ENCODE data around the gene OAS1.
A peak's percentile ranks its signal among the peaks of the same experiment; 100 is the strongest.

Gene OAS1

DNA sequence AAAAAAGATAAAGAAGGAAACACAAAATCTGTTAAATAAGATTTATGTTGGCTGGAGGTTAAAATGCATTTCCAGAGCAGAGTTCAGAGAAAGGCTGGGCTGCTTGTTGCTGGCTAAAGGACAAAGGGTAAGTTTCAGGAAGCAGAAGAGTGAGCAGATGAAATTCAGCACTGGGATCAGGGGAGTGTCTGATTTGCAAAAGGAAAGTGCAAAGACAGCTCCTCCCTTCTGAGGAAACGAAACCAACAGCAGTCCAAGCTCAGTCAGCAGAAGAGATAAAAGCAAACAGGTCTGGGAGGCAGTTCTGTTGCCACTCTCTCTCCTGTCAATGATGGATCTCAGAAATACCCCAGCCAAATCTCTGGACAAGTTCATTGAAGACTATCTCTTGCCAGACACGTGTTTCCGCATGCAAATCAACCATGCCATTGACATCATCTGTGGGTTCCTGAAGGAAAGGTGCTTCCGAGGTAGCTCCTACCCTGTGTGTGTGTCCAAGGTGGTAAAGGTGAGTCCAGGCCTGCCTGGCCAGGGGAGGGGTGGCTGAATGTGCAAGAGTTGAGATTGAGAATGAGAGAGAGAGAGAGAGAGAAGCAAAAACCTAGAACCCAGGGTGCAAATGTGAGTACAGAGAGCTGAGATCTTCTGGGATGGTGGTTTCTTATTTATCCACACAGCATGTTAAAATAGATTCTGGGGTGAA lies at the start of gene OAS1:
TSS of gene OAS1 (plus strand) at position 251 of the 703 bp plus-strand sequence. CDS start at position 329, 78 bp downstream.
- peak; percentile 88 for FAIRE-seq

GRCh38 chr12:112859291-112859690 lies 47.5 kb upstream of the OAS1 start:
- peak; percentile 60 for FAIRE-seq

GRCh38 chr12:112860181-112860580 lies 46.6 kb upstream of the OAS1 start:
- no peak for FAIRE-seq

- no peak for FAIRE-seq
Observed at GRCh38 chr12:112861284-112861683, 45.5 kb upstream of the OAS1 start.

DNA sequence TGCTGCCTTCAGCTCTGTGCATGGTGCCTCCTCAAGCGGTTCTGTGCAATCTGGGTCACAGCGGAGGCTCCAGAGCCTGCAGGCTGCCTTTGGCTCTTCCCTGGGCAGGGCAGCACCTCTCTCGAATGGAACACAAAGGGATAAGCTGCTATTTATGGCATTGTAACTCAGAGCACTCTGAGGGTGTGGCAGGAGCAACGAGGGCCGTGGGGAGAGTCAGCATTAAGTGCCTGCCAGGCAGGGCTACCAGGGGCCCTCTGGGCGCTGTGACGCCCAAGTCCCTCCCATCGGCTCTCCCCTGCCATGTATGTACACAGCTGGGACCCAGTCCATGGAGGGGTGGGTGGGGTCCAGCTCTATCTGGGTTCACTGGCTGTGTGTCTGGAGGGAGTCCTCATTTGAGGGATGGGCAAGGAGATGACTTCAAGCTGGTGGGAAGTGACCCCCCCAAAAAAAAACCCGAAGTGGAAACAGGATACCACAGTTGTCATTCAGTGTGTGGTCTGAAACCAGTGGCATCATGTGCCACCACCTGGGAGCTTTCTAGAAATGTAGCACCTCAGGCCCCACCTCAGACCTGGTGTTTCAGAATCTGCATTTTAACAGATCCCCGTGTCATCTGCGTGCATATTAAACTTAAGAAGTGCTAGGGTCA lies 44.0 kb upstream of the OAS1 start:
- no peak for FAIRE-seq

- FAIRE-seq = no peak
Observed at GRCh38 chr12:112868459-112869041, 38.2 kb upstream of the OAS1 start.

DNA sequence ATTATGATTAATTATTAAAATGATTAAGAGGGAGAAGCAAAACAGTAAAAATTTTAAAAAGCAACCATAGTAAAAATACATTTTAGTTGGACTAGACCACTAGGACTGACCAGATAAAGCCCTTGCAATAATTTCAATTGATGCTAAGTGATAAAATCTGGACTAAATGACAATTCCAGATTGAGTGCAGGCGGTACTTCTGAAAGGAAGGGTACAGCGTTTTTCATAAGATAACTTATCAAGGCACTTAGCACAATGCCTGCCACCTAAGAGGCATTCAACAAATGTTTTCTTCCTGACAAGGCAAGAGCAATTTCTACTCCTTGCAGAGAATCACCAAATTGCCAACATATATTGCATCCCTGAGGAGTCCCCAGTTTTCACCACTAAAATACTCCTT lies 37.7 kb upstream of the OAS1 start:
- FAIRE-seq = no peak

DNA sequence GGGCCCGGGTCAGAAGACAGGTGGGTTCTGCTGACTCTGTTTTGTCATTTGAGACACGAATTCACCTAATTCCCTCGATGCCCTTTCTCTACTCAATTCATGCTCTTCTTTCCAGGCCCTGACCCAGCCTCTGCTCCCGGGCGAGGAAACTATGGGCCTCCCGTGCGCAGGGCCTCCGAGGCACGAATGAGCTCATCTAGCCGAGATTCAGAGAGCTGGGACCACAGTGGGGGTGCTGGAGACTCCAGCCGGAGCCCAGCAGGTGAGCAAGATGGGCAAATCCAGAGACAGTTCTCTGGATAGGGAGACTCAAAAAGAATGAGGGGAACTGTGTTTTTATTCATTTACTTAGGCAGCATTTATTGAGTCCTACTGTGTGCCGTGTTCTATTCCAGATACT lies 37.0 kb upstream of the OAS1 start:
- FAIRE-seq = no peak

DNA sequence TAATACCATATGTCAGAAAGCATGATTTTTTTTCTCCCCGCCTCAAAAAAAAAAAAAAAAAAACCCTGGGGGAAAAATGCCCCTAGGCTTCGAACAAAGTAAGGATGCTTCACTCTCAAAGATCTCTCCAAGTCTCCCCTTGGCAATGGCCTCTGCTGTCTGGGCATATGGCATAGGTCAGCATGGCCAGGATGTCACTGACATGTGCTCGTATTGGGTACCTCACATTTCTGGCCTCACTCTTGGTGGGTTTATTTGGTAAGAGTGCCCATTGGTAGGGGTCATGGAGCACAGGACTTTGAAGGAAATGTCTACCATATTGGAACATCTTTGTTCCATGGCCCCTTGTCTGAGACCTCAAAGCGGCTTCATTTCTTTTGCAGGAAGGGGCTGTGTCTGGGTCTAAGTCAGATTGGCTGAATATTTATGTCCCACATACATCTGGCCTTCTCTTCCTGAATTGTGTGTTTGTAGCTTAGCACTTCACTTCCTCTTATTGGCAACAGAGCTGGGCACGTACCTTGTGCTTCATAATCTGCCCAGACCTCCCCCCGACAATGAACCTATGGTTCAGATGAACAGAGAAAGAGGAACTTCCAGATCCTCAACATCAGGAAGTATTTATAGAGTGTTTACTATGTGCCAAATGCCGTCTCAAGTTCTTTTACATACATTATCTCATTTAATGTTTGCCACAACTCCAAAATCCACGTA lies 36.3 kb upstream of the OAS1 start:
- FAIRE-seq = no peak

GRCh38 chr12:112875608-112876007 lies 31.2 kb upstream of the OAS1 start:
- no peak for FAIRE-seq

DNA sequence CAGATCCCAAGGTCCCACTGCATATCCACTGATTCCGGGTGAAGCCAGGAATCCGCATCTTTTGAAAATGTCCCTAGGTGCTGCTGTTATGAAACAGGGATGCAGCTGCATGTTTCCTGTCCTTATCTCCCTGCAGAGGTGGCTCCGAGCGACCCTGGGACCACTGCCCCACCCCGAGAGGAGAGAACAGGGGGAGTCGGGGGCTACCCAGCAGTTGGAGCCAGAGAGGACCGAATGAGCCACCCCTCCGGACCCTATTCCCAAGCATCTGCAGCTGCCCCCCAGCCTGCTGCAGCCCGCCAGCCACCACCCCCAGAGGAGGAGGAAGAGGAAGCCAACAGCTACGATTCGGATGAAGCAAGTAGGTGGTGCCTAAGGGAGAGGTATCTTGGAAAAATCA lies 30.3 kb upstream of the OAS1 start:
- no peak for FAIRE-seq

DNA sequence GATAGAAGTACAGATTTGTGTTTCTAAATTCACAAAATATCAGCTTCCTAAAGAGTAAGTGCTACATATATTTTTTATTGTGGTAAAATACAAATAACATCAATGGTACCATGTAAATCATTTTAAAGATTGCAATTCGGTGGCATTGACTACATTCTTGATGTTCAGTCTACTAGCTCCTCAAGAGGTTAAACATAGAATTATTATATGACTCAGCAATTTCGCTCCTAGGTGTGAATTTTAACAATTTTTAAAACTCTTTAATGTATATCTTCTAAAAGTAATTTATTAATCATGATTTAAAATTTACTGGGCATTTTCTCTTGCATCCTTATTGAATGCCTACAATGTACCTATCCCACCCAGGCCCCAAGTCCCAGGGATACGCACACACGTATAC lies 29.8 kb upstream of the OAS1 start:
- FAIRE-seq = no peak

DNA sequence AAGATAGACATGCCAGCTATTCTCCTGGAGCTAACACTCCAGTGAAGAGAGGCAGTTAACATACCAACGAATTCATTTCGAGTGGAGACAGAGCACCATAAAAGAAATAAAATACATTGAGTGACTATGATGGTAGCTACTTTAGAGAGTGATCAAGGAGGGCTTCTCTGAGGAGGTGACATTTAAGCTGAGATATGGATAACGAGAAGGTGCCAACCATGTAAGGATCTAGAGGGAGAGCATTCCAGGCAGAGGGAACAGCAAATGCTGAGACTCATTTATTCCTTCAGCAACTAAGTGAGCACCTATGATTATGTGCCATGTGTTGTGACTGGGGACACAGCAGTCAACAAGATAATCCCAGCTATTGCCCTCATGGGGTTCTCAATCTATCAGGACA lies 28.3 kb upstream of the OAS1 start:
- FAIRE-seq = no peak

GRCh38 chr12:112879191-112879705 lies 27.5 kb upstream of the OAS1 start:
- FAIRE-seq = no peak

- FAIRE-seq = no peak
Observed at GRCh38 chr12:112881602-112882001, 25.2 kb upstream of the OAS1 start.

DNA sequence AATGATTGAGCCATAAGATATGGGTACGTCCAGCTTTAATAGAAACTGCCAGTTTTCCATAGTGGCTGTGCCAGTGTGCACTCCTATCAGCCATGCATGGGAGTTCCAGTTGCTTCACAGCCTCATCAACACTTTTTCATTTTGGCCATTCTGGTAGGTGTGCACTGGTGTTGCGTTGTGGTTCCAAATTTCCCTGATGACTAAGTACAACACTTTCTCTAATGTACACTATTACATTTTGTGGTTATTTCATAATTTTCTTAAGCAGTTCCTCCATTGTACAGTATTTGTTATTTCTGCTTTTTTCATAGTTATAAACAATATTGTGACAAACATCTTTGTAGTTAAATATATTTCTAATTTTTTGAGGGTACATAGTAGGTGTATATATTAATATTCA lies 21.5 kb upstream of the OAS1 start:
- no peak for FAIRE-seq

- no peak for FAIRE-seq
Observed at GRCh38 chr12:112887550-112887949, 19.2 kb upstream of the OAS1 start.

- no peak for FAIRE-seq
Observed at GRCh38 chr12:112891093-112892024, 15.4 kb upstream of the OAS1 start.

DNA sequence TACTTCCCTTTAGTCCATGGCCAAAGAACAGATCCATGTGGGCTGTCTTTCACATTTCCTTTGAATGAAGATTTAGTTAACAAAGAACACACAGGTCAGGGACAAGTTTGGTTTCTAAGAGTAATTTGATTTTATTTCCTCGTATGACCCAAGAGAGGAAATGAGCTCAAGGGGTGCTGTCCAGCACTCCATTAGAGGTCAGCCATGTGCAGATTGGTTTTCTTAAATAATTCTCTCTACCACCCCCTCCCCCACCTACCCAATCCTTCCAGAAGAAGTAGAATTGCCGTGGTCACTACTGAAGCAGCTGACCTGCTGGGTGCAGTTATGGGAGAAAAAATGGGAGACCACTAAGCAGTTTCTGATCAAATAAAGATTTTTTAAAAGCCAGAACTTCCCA lies 13.9 kb upstream of the OAS1 start:
- no peak for FAIRE-seq

DNA sequence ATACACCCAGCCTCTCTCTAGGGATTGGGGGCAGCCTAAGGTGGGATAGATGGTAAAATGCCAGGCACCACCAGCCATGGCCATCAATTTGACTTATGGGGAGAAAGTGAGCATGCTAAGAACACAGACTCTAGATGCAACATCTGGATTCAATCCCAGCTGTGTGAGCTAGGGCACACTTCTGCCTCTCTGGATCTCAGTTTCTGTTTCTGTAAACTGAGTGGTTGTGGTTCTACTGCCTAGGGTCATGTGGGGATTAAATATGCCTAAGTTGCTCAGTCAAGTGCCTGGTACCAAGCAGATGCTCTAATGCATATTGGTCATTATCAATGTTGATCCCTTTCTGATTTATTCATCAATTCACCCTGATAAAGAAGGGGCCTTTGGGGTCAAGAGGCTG lies 12.6 kb upstream of the OAS1 start:
- FAIRE-seq = no peak

DNA sequence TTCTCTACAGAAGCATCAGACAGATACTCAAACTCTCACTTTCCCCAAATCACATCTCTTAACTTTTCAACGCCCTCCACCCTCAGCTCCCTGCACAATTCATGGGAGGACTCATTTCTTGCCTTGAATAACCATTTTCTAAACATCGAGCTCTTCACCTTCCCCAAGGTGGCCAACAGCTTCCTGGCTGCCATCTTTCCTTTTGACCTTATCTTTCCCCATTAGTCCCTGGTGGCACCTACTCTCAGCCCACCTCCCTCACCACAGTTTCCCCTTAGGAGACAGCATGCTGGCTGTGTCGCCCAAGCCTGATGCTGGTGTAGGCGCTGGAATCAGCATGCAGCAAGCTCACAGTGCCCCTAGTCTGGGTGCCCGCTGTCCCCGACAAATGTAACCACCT lies 8.4 kb upstream of the OAS1 start:
- no peak for FAIRE-seq

Data from islet of Langerhans (tissue), 1 donor.